K562 (cell line): ENCODE results near the gene TAS1R3. TPM values are rescaled to one million over a fixed set of nuclear protein-coding genes. Genes with fewer than 3 reads are reported as not detected.

Experiments
- CTCF ChIP-seq, 3 experiments: IDR thresholded peaks in 2 of 3; conservative IDR thresholded peaks in 1 of 3; 2 replicates each; pipeline ENCODE4 v1.5.1; 2011 to 2012; ENCODE audit warnings: low read length in 3 of 3, mild to moderate bottlenecking in 3 of 3, control low read depth in 2 of 3, improper control_type of control experiment in 1 of 3, inconsistent platforms in 1 of 3, low read depth in 1 of 3, mixed read lengths in 1 of 3, moderate library complexity in 1 of 3; ENCODE audit not compliant: insufficient read depth in 2 of 3
- EWSR1 ChIP-seq: fragments of 450-650 bp; IDR thresholded peaks from 2 replicates; pipeline ENCODE4 v1.6.1; 2018; ENCODE audit warnings: borderline replicate concordance, mild to moderate bottlenecking, low read depth, moderate library complexity; ENCODE audit not compliant: partially characterized antibody
- GMEB1 ChIP-seq: fragments of 250-450 bp; sonication (Bioruptor Pico); IDR thresholded peaks from 2 replicates; pipeline ENCODE4 v1.4.0; 2020; ENCODE audit warnings: mild to moderate bottlenecking
- HDAC8 ChIP-seq: fragments of 450-650 bp; IDR thresholded peaks from 2 replicates; pipeline ENCODE4 v1.6.1; 2016; ENCODE audit warnings: mild to moderate bottlenecking, missing genetic modification characterization, moderate library complexity, missing compliant biosample characterization
- HNRNPK ChIP-seq: fragments of 200-400 bp; formaldehyde crosslinking; IDR thresholded peaks from one replicate; pipeline ENCODE4 v1.6.1; 2018; ENCODE audit warnings: mild to moderate bottlenecking, low read depth, low read length; ENCODE audit not compliant: poor library complexity, severe bottlenecking
- IFI16 ChIP-seq: fragments of 250-450 bp; sonication (Bioruptor Pico); IDR thresholded peaks from 2 replicates; pipeline ENCODE4 v2.1.2; 2022; ENCODE audit warnings: mild to moderate bottlenecking, inconsistent platforms
- KAT2B ChIP-seq: IDR thresholded peaks from one replicate; pipeline ENCODE4 v1.6.1; 2012; ENCODE audit warnings: low read depth, mild to moderate bottlenecking, control low read depth, inconsistent platforms, low read length, moderate library complexity
- NR2F6 ChIP-seq: fragments of 450-650 bp; formaldehyde crosslinking; IDR thresholded peaks from 2 replicates; pipeline ENCODE4 v1.4.0; 2020; ENCODE audit warnings: mild to moderate bottlenecking
- PHB2 ChIP-seq: fragments of 450-650 bp; IDR thresholded peaks from 2 replicates; pipeline ENCODE4 v1.6.1; 2017; ENCODE audit warnings: low read depth
- RBM34 ChIP-seq: fragments of 200-400 bp; formaldehyde crosslinking; IDR thresholded peaks from 2 replicates; pipeline ENCODE4 v1.6.1; 2018; ENCODE audit warnings: low read length, borderline replicate concordance; ENCODE audit not compliant: insufficient read depth
- TGIF2 ChIP-seq: sonication (generic); formaldehyde crosslinking; IDR thresholded peaks from 2 replicates; pipeline ENCODE4 v1.8.1; 2022; ENCODE audit warnings: mild to moderate bottlenecking, missing genetic modification reagents, moderate library complexity
- ZNF23 ChIP-seq: fragments of 250-450 bp; sonication (Bioruptor Pico); IDR thresholded peaks from 2 replicates; pipeline ENCODE4 v1.4.0; 2020; ENCODE audit warnings: mild to moderate bottlenecking
- ZNF318 ChIP-seq, 2 experiments: fragments of 450-650 bp; IDR thresholded peaks; 2 replicates each; pipeline ENCODE4 v1.6.1; 2016; ENCODE audit warnings: mild to moderate bottlenecking in 2 of 2, borderline replicate concordance in 1 of 2, low read depth in 1 of 2, moderate library complexity in 1 of 2
- ZNF41 ChIP-seq: fragments of 250-450 bp; sonication (Bioruptor Pico); conservative IDR thresholded peaks from 2 replicates; pipeline ENCODE4 v1.4.0; 2020; ENCODE audit warnings: mild to moderate bottlenecking
- polyA plus RNA-seq, 8 experiments: library from polyadenylated mRNA; depleted of rRNA in 4 of 8; stranded (reverse) in 5 of 8; unstranded in 3 of 8; fragments of >200 nt; fragmentation: Nextera tagmentation in 2 of 8; fragmentation: Illumina TruSeq in 1 of 8; extraction: Ambion mirVana in 2 of 8; extraction: Trizol in 1 of 8; gene quantifications; 2 replicates each; pipeline versions ENCODE4 v1.2.1 to v1.2.3, GENCODE V29; 2011 to 2014; ENCODE audit warnings: inconsistent platforms in 1 of 8, missing spikeins in 1 of 8
- total RNA-seq, 7 experiments: library from RNA; depleted of rRNA in 6 of 7; stranded (reverse); fragments of >200 nt in 6 of 7; fragmentation: Illumina TruSeq in 2 of 7; extraction: Trizol in 2 of 7; gene quantifications; 2 replicates each; pipeline versions ENCODE4 v1.2.1 to v1.2.3, GENCODE V29; 2011 to 2021; ENCODE audit warnings: low replicate concordance in 1 of 7

Gene TAS1R3
- total and polyA plus RNA-seq, 9 of the 15 experiments (the other 6 are each of a cell fraction or from before 2014, with no cell fraction given): 0.07 to 0.13 TPM; not detected in 7

DNA sequence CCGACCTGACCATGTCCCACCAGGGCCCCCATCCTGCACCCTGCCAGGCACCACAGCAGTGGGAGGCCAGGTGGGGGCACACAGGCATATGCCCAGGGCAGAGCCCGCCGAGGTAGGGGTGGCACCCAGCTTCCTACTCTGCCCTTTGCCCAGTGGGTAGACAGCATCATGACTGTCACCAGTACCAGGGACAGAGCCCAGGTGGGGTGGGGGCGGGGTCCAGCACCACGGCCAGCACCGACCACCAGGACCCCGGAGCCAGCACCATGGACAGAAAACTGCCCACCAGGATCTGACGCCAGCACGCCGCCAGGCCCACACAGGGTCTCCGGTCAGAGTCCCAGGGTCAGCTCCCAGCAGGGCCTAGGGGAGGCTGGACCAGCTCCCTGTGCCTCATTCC, 3.8 kb downstream of the TAS1R3 start (continued):
- TF ChIP-seq ZNF318 (IDR thresholded peaks at IDR 0.05; ENCODE audit: borderline replicate concordance in 1 of 2, low read depth in 1 of 2): no peak
- TF ChIP-seq EWSR1: no peak
- TF ChIP-seq GMEB1 (CRISPR knock-in tag): no peak
- TF ChIP-seq PHB2: no peak
- no peak for TF ChIP-seq RBM34
- no peak for TF ChIP-seq ZNF23 (CRISPR knock-in tag)
- no peak for TF ChIP-seq TGIF2 (CRISPR knock-in tag)
- no peak for TF ChIP-seq NR2F6 (CRISPR knock-in tag)
- TF ChIP-seq HDAC8 (tag): no peak
- no peak for TF ChIP-seq HNRNPK
- TF ChIP-seq IFI16: no peak
- no peak for TF ChIP-seq ZNF41 (CRISPR knock-in tag)
- TF ChIP-seq KAT2B: no peak
- TF ChIP-seq CTCF (IDR thresholded peaks at IDR 0.05 in 2 of 3, conservative IDR thresholded peaks at IDR 0.05 in 1 of 3; ENCODE audit: insufficient read depth in 2 of 3, low read depth in 1 of 3, low read length in 3 of 3): no peak
